Vagina (tissue), 2 donors: ENCODE data around the gene TIAM2.

Source experiments
- POLR2A ChIP-seq, 2 donors: fragments of 450-650 bp; IDR thresholded peaks; one replicate each; pipeline ENCODE4 v1.6.1; 2017; ENCODE audit warnings: antibody characterized with exemption in 2 of 2, mild to moderate bottlenecking in 2 of 2, moderate library complexity in 2 of 2
- POLR2AphosphoS5 ChIP-seq, 2 donors: sonication (generic); formaldehyde crosslinking; IDR thresholded peaks; one replicate each; pipeline ENCODE4 v1.9.0; 2017; ENCODE audit warnings: antibody characterized with exemption in 2 of 2, mild to moderate bottlenecking in 2 of 2, low read depth in 1 of 2; ENCODE audit not compliant: insufficient read depth in 1 of 2

DNA sequence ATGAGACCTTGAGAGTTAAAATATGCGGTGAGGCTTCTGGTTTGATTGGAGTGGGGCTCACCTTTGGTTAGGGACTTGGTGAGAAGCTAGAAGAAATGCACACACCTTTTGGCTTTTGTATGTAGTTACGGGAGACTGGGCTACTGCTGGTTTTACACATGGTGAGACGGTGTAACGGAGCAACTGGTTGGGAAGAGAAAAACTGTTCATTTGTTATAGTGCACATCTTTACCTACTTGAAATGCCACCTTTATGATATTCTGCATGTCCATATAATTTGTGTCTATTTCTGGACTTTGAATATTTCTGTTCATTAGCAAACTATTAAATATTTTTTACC, 31.6 kb downstream of the TIAM2 start:
- TF ChIP-seq POLR2AphosphoS5 (IDR thresholded peaks at IDR 0.05; ENCODE audit: insufficient read depth in 1 of 2, low read depth in 1 of 2) (no peak), POLR2A (IDR thresholded peaks at IDR 0.05) (no peak)
